Cardiac septum (tissue), 1 donor: ENCODE results near the gene CLSTN3. TPM values are rescaled to one million over a fixed set of nuclear protein-coding genes. Genes with fewer than 3 reads are reported as not detected.
"Not testable (repeated sequence)": the region's sequence is repeated elsewhere in the genome, so short reads cannot be mapped to it uniquely, and the experiment has no call there.

ENCODE experiments used
- DNase-seq: peaks from one replicate; pipeline ENCODE4 v3.0.0-alpha.2; 2020; ENCODE audit warnings: low spot score
- intact Hi-C: fragments of 100-400 bp; cut with DNase I; formaldehyde crosslinking; loops from one replicate; pipeline ENCODE4 v1.14.0; 2022
- total RNA-seq: library from RNA; stranded (reverse); fragmentation: NEBNext Ultra II Directional; extraction: Animal tissue kit (Norgen Biotek cat#: 25700); gene quantifications from one replicate; pipeline ENCODE4 v1.2.1, GENCODE V29; 2021
- donor health status: DM: no; HTN: no; CAD: no.

Gene CLSTN3
- total RNA-seq, 1 donor from 2014 or later: 5.7 TPM

GRCh38 chr12:7162691-7163114 lies 32.5 kb downstream of the CLSTN3 start:
- DNase-seq: no peak
- intact Hi-C loops: no loop called here

- no peak for DNase-seq
- intact Hi-C loops: no loop called here
These were observed 39.8 kb downstream of the CLSTN3 start for GRCh38 chr12:7169951-7170350.

GRCh38 chr12:7171854-7172253 lies 41.7 kb downstream of the CLSTN3 start:
- intact Hi-C loops: no loop called here
- DNase-seq: no peak

GRCh38 chr12:7175493-7175892 lies 45.3 kb downstream of the CLSTN3 start:
- no peak for DNase-seq
- intact Hi-C loops: no loop called here

GRCh38 chr12:7176595-7176994 lies 46.4 kb downstream of the CLSTN3 start:
- intact Hi-C loops: no loop called here
- DNase-seq: no peak

- intact Hi-C loops: no loop called here
- DNase-seq: no peak
These were observed 48.3 kb downstream of the CLSTN3 start for GRCh38 chr12:7178481-7178880.

- no peak for DNase-seq
- intact Hi-C loops: no loop called here
These were observed 50.5 kb downstream of the CLSTN3 start for GRCh38 chr12:7180685-7181084.

GRCh38 chr12:7186058-7186457 lies 55.9 kb downstream of the CLSTN3 start:
- intact Hi-C loops, DNase-seq: not testable (repeated sequence)

- DNase-seq: peak; percentile 85
- intact Hi-C loops: no loop called here
These were observed 58.6 kb downstream of the CLSTN3 start for GRCh38 chr12:7188562-7189397.

GRCh38 chr12:7189398-7190267 lies 59.5 kb downstream of the CLSTN3 start, which contains the start of gene PEX5:
TSS of gene PEX5 (plus strand) at chr12:7189686. CDS start at chr12:7190378, 692 bp downstream.
- intact Hi-C loops: no loop called here
- DNase-seq: peak; percentile 96

- intact Hi-C loops: no loop called here
These were observed 60.3 kb downstream of the CLSTN3 start for GRCh38 chr12:7190268-7191055.

GRCh38 chr12:7193674-7194073 lies 63.5 kb downstream of the CLSTN3 start:
- intact Hi-C loops: no loop called here
- DNase-seq: no peak

More at GRCh38 chr12:7190268-7191055, 60.3 kb downstream of the CLSTN3 start:
- no peak for DNase-seq

GRCh38 chr12:7197841-7198240 lies 67.7 kb downstream of the CLSTN3 start:
- intact Hi-C loops: no loop called here
- DNase-seq: no peak

- DNase-seq: no peak
- intact Hi-C loops: no loop called here
These were observed 72.9 kb downstream of the CLSTN3 start for GRCh38 chr12:7203109-7203508.

- intact Hi-C loops: no loop called here
- DNase-seq: no peak
These were observed 74.9 kb downstream of the CLSTN3 start for GRCh38 chr12:7205091-7205490.

GRCh38 chr12:7206691-7207090 lies 76.5 kb downstream of the CLSTN3 start:
- intact Hi-C loops: no loop called here
- DNase-seq: no peak

GRCh38 chr12:7207866-7208625 lies 77.9 kb downstream of the CLSTN3 start:
- no peak for DNase-seq
- intact Hi-C loops: no loop called here
